PFSK-1 (cell line): ENCODE data around the gene DISC1.
A peak's percentile ranks its signal among the peaks of the same experiment; 100 is the strongest.

Experiments used
- FOXP2 ChIP-seq: optimal IDR thresholded peaks from 2 replicates; pipeline ENCODE3; 2011; ENCODE audit warnings: borderline replicate concordance, control low read depth, inconsistent platforms; ENCODE audit not compliant: insufficient read depth; ENCODE audit errors: extremely low read length, extremely low read depth
- POLR2AphosphoS5 ChIP-seq: IDR thresholded peaks from 2 replicates; pipeline ENCODE4 v1.6.1; 2012; ENCODE audit warnings: low read depth, mild to moderate bottlenecking, control low read depth, low read length, moderate library complexity
- SIN3A ChIP-seq: IDR thresholded peaks from 2 replicates; pipeline ENCODE4 v1.6.1; 2012; ENCODE audit warnings: mild to moderate bottlenecking, low read length, moderate library complexity, borderline replicate concordance; ENCODE audit not compliant: insufficient read depth
- TAF1 ChIP-seq: IDR thresholded peaks from 2 replicates; pipeline ENCODE4 v1.6.1; 2012; ENCODE audit warnings: low read length, control low read depth, borderline replicate concordance; ENCODE audit not compliant: insufficient read depth
- TF ChIP-seq, protein P1 (sequence below), 2 experiments: IDR thresholded peaks; 2 replicates each; pipeline versions ENCODE4 v1.6.1 to v1.8.0; 2011 to 2012; ENCODE audit warnings: low read depth in 2 of 2, low read length in 2 of 2, control low read depth in 1 of 2, inconsistent platforms in 1 of 2, mild to moderate bottlenecking in 1 of 2, moderate library complexity in 1 of 2; ENCODE audit not compliant: insufficient read depth in 1 of 2

Gene DISC1

DNA sequence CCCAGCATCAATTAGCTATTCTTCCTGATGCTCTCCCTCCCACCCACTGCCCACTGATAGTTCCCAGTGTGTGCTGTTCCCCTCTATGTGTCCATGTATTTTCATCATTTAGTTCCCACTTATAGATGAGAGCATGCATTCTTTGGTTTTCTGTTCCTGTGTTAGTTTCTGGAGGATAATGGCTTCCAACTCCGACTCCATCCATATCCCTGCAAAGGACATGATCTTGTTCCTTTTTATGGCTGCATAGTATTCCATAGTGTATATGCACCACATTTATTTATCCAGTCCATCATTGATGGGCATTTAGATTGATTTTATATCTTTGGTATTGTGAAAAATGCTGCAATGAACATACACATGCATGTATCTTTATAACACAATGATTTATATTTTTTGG is 30.2 kb downstream of the DISC1 start:
- TF ChIP-seq TAF1 (no peak), SIN3A (no peak), FOXP2 (no peak), POLR2AphosphoS5 (no peak)
- TF ChIP-seq, protein P1, sequence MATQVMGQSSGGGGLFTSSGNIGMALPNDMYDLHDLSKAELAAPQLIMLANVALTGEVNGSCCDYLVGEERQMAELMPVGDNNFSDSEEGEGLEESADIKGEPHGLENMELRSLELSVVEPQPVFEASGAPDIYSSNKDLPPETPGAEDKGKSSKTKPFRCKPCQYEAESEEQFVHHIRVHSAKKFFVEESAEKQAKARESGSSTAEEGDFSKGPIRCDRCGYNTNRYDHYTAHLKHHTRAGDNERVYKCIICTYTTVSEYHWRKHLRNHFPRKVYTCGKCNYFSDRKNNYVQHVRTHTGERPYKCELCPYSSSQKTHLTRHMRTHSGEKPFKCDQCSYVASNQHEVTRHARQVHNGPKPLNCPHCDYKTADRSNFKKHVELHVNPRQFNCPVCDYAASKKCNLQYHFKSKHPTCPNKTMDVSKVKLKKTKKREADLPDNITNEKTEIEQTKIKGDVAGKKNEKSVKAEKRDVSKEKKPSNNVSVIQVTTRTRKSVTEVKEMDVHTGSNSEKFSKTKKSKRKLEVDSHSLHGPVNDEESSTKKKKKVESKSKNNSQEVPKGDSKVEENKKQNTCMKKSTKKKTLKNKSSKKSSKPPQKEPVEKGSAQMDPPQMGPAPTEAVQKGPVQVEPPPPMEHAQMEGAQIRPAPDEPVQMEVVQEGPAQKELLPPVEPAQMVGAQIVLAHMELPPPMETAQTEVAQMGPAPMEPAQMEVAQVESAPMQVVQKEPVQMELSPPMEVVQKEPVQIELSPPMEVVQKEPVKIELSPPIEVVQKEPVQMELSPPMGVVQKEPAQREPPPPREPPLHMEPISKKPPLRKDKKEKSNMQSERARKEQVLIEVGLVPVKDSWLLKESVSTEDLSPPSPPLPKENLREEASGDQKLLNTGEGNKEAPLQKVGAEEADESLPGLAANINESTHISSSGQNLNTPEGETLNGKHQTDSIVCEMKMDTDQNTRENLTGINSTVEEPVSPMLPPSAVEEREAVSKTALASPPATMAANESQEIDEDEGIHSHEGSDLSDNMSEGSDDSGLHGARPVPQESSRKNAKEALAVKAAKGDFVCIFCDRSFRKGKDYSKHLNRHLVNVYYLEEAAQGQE (IDR thresholded peaks at IDR 0.05; ENCODE audit: insufficient read depth in 1 of 2, low read depth in 2 of 2, low read length in 2 of 2), result no peak

DNA sequence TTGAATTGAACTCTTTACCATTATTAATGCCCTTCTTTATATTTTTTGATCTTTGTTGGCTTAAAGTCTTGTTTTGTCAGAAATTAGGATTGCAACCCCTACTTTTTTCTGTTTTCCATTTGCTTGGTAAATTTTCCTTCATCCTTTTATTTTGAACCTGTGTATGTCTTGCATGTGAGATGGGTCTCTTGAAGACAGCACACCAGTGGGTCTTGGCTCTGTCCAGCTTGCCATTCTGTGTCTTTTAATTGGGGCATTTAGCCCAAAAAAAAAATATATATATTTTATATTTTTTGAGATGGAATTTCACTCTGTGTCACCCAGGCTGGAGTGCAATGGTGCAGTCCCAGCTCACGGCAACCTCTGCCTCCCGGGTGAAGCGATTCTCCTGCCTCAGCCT is 33.6 kb downstream of the DISC1 start:
- TF ChIP-seq, protein P1 (IDR thresholded peaks at IDR 0.05; ENCODE audit: insufficient read depth in 1 of 2, low read depth in 2 of 2, low read length in 2 of 2), result peak in 1 of 2 experiments; percentile 59; a peak in 1 of 4 replicates
- TF ChIP-seq FOXP2, result no peak

DNA sequence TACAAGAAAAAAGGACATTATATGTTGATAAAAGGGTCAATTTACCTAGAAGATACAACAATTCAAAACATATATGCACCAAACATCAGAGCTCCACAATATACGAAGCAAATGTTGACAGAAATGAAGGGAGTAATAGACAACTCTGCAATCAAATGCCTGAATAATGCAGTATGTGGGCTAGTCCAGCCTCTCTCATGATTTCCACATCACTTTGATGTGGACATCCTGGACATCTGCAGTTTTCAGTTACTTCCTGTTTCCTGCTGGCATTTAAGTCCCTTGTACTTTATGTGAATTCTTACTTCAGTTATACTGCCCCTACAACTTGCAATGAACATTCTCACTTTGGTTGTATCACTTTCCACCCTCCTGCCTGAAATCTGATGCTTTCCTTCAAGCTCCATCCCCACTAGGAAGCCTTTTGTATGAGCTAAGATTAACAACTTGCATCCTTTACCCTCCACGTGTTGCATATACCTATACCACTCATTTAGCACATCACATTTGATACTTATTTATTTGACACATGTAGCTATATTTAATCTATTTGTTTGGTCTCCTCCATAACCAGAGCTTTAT is 36.7 kb downstream of the DISC1 start:
- TF ChIP-seq SIN3A, result no peak
- no peak for TF ChIP-seq POLR2AphosphoS5
- TF ChIP-seq, protein P1 (IDR thresholded peaks at IDR 0.05; ENCODE audit: insufficient read depth in 1 of 2, low read depth in 2 of 2, low read length in 2 of 2), result no peak
- TF ChIP-seq FOXP2, result no peak
- no peak for TF ChIP-seq TAF1

DNA sequence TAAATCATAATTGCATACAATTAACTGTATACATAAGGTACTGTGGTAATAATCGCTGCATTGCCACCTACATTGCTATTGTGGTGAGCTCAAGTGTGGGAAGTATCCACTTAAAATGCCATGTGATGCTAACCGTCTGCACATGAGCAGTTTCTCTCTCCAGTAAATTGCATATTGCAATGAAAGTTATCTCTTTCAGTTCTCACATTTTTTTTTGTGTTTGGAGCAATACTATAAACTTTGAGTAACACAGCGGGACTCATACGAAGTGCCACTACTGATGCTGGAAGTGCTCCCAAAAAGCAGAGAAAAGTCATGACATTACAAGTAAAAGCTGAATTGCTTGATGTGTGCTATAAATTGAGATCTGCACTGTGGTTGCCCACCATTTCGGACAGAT is 38.5 kb downstream of the DISC1 start:
- TF ChIP-seq POLR2AphosphoS5, result no peak
- no peak for TF ChIP-seq TAF1
- TF ChIP-seq, protein P1 (IDR thresholded peaks at IDR 0.05; ENCODE audit: insufficient read depth in 1 of 2, low read depth in 2 of 2, low read length in 2 of 2), result no peak
- no peak for TF ChIP-seq SIN3A
- no peak for TF ChIP-seq FOXP2

DNA sequence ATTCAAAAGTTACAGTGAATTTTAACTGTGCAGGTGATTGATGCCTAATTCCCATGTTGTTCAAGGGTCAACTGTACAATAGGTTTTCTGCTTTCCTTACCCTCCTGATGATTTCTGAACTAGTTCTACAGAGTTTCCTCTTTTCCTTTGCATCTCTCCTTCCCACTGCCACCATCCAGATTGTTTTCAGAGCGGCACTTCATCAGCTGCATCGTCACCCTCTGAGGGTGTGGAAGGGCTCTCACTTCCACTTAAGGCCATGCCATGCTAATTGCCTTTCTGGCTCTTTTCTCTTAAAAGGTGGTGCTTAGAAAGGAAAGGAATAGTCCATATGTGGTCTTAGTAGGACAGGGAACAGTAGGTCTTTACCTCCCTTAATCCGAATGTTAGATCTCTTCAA is 39.1 kb downstream of the DISC1 start:
- no peak for TF ChIP-seq FOXP2
- TF ChIP-seq POLR2AphosphoS5, result no peak
- no peak for TF ChIP-seq SIN3A
- TF ChIP-seq, protein P1 (IDR thresholded peaks at IDR 0.05; ENCODE audit: insufficient read depth in 1 of 2, low read depth in 2 of 2, low read length in 2 of 2), result no peak
- no peak for TF ChIP-seq TAF1
